HG03520 (cell line): ENCODE results near the gene ERBB3.
A peak's percentile ranks its signal among the peaks of the same experiment; 100 is the strongest.

Experiments
- ATAC-seq: cut with Tn5 transposase; IDR thresholded peaks from one replicate; pipeline ENCODE4 v1.9.1; 2021; ENCODE audit warnings: mild to moderate bottlenecking, moderate library complexity; ENCODE audit not compliant: unreplicated experiment

ERBB3 gene

GRCh38 chr12:56078931-56079722 is 838 bp upstream of the ERBB3 start:
- ATAC-seq = no peak

- ATAC-seq = no peak
Measured at GRCh38 chr12:56080556-56081138, 682 bp downstream of the ERBB3 start.

- no peak for ATAC-seq
Measured at GRCh38 chr12:56081393-56082347, 1.7 kb downstream of the ERBB3 start.

- ATAC-seq = no peak
Measured at GRCh38 chr12:56082382-56082781, 2.4 kb downstream of the ERBB3 start.

- no peak for ATAC-seq
Measured at GRCh38 chr12:56082967-56083366, 3.0 kb downstream of the ERBB3 start.

DNA sequence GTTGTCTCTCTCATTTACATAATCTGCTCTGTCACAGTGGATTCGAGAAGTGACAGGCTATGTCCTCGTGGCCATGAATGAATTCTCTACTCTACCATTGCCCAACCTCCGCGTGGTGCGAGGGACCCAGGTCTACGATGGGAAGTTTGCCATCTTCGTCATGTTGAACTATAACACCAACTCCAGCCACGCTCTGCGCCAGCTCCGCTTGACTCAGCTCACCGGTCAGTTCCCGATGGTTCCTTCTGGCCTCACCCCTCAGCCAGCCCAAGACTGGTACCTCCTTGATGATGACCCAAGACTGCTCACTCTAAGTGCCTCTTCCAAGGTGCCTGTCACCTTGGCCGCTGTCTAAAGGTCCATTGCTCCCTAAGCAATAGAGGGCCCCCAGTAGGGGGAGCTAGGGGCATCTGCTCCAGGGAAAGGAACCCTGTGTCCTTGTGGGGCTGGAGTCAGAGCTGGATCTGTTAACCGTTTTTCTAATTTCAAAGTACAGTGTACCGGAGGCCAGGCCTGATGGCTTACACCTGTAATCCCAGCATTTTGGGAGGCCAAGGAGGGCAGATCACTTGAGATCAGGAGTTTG is 5.1 kb downstream of the ERBB3 start:
- no peak for ATAC-seq

- ATAC-seq = no peak
Measured at GRCh38 chr12:56086096-56086495, 6.1 kb downstream of the ERBB3 start.

GRCh38 chr12:56086608-56087007 is 6.6 kb downstream of the ERBB3 start:
- ATAC-seq = no peak

DNA sequence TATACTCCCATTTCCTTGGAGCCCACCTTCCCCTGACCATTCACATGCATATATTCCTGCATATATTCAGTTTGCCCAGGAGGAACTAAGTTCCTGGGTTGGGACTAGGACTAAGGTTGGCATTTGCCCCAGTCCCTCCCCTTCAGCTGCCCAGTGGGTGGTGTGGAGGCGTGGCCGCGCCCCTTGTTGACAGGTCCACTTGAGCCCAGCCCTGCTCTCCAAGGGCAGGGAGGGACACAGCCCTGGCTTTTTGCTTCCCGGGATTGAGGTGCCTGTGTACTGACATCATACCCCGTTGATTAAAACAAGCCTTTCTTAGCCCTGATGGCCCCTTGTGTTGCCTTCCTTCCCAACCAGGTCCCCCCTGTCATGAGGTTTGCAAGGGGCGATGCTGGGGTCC is 7.3 kb downstream of the ERBB3 start:
- ATAC-seq = no peak

DNA sequence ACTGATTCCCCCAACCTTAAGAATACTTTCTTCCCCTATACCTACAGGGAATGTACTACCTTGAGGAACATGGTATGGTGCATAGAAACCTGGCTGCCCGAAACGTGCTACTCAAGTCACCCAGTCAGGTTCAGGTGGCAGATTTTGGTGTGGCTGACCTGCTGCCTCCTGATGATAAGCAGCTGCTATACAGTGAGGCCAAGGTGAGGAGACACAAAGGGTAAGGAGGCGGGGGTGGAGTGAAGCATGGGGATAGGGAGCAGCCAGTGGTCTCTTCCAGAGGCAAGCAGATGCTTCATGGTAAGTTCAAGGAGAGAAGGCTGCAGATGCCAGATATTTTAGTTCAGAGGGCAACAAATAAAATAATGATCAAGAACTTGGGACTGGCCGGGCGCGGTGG is 17.8 kb downstream of the ERBB3 start:
- ATAC-seq = no peak

DNA sequence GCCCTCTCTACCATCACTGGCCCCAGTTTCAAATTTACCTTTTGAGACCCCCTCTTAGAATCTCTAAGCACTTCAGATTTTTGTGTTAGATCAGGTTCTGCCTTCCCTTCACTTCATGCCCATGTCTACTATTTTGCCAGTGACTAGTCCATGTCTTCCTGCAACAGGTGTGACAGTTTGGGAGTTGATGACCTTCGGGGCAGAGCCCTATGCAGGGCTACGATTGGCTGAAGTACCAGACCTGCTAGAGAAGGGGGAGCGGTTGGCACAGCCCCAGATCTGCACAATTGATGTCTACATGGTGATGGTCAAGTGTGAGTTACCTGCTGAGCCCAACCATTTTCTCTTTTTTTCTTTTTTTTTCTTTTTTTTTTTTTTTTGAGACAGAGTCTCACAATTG is 18.6 kb downstream of the ERBB3 start:
- no peak for ATAC-seq

- ATAC-seq = no peak
Measured at GRCh38 chr12:56099787-56100186, 19.8 kb downstream of the ERBB3 start.

DNA sequence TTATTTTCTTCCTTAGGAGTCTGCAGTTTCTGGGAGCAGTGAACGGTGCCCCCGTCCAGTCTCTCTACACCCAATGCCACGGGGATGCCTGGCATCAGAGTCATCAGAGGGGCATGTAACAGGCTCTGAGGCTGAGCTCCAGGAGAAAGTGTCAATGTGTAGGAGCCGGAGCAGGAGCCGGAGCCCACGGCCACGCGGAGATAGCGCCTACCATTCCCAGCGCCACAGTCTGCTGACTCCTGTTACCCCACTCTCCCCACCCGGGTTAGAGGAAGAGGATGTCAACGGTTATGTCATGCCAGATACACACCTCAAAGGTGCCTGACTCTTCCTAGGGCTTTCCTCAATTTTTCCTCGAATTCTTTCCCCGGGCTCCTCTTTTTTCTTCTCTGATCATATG is 21.1 kb downstream of the ERBB3 start:
- no peak for ATAC-seq

DNA sequence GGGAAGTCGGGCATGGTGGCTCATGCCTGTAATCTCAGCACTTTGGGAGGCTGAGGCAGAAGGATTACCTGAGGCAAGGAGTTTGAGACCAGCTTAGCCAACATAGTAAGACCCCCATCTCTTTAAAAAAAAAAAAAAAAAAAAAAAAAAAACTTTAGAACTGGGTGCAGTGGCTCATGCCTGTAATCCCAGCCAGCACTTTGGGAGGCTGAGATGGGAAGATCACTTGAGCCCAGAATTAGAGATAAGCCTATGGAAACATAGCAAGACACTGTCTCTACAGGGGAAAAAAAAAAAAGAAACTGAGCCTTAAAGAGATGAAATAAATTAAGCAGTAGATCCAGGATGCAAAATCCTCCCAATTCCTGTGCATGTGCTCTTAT is 22.7 kb downstream of the ERBB3 start:
- ATAC-seq = no peak

DNA sequence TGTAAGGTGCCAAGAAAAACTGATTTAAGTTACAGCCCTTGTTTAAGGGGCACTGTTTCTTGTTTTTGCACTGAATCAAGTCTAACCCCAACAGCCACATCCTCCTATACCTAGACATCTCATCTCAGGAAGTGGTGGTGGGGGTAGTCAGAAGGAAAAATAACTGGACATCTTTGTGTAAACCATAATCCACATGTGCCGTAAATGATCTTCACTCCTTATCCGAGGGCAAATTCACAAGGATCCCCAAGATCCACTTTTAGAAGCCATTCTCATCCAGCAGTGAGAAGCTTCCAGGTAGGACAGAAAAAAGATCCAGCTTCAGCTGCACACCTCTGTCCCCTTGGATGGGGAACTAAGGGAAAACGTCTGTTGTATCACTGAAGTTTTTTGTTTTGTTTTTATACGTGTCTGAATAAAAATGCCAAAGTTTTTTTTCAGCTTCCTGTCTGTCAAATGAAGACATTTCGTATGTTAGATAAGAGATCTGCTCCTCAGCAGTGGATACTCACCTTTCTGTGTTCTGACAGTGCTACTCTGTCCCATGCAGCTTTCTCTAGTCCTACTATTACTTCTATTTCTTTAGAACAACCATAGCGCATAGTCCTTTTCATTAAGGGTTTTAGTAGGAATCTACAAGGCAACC is 23.2 kb downstream of the ERBB3 start:
- no peak for ATAC-seq

DNA sequence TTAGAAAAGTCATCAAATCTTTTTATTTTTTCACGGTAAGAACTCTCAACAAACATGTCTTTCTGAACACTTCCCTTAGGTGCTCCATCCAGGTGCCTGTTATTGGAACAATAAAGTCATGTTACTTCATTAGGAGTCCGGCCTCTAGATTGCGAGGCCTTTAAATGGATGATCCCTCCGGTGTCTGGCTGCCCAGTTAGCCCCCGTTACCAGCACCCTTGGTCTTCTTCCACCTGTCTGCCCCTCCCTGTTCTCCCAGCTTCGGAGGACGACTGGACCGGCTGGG is 23.8 kb downstream of the ERBB3 start:
- ATAC-seq = no peak

DNA sequence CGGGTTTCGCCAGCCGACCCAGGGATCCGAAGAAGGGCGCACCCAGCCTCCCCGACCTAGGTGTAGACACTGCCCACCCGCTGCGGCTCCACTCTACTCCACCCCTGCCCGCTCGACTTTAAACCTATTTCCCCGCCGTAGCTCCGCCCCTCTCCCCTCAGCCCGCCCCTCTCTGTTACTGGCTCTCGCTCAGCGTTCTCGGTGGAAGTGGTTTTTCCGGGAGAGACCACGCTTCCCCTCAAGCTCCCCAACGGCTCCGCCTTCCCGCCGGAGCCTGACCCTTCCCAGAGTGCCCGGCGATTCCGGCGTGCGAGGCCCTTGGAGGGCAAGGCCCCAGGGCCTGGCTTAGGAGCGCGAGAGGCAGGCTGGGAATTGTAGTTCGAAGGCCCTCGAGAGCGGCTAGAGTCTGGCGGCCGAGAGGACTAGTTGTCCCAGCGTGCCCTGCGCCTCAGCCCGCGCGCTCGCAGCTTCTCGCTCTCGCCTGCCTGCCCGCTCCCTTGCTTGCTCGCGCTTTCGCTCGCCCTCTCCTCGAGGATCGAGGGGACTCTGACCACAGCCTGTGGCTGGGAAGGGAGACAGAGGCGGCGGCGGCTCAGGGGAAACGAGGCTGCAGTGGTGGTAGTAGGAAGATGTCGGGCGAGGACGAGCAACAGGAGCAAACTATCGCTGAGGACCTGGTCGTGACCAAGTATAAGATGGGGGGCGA is 24.3 kb downstream of the ERBB3 start, which contains the start of gene PA2G4:
PA2G4 (plus strand) TSS at position 451 of the 706 bp plus-strand sequence; CDS start at position 630, 179 bp downstream.
- ATAC-seq = peak; percentile 92

GRCh38 chr12:56104815-56105608 is 25.0 kb downstream of the ERBB3 start:
- ATAC-seq = no peak

- no peak for ATAC-seq
Measured at GRCh38 chr12:56105609-56105902, 25.6 kb downstream of the ERBB3 start.

DNA sequence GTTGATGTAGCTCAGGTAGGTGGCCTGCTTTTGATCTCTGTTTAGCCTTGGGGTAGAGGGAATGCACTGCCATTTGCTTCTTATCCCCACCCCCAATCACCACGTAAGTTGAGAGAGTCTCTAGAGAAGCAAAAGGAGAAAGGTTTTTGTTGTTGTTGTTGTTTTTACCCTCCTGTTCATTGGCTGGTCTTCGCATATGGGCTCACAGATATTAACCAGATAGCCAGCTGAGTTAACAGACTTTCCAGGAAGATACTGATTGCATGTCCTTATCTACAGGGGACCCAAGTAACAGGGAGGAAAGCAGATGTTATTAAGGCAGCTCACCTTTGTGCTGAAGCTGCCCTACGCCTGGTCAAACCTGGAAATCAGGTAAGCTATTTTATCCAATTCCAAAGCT is 27.3 kb downstream of the ERBB3 start:
- no peak for ATAC-seq
